Omental fat pad (tissue), 4 donors: ENCODE measurements around the gene RALY. TPM values are rescaled to one million over a fixed set of nuclear protein-coding genes. Genes with fewer than 3 reads are reported as not detected.
"Not testable (repeated sequence)": the region's sequence is repeated elsewhere in the genome, so short reads cannot be mapped to it uniquely, and the experiment has no call there.

ENCODE experiments used
- ATAC-seq: fragments of 150-250 bp; one replicate; pipeline ENCODE4 v1.9.1; 2016; ENCODE audit warnings: mild to moderate bottlenecking, moderate library complexity; ENCODE audit not compliant: low FRiP score
- DNase-seq: peaks from one replicate; pipeline ENCODE4 v3.0.0-alpha.2; 2019; ENCODE audit warnings: low spot score
- small RNA-seq: library from RNA; depleted of rRNA; stranded (forward); fragments of <200 nt; gene quantifications from one replicate; pipeline ENCODE3, GENCODE V24; 2016
- total RNA-seq, 4 donors: library from RNA; depleted of rRNA; stranded (reverse); fragments of >200 nt; gene quantifications; one replicate each; pipeline ENCODE4 v1.1.0, GENCODE V29; 2016
- TF ChIP-seq, protein P1 (sequence below), 3 donors: fragments of 450-650 bp; IDR thresholded peaks; one replicate each; pipeline ENCODE4 v1.5.1; 2016 to 2017; ENCODE audit warnings: antibody characterized with exemption in 3 of 3, mild to moderate bottlenecking in 3 of 3, moderate library complexity in 2 of 3

The RALY gene
- total RNA-seq, 4 donors from 2014 or later = 66.4 to 95.4 (median 80.5) TPM

DNA sequence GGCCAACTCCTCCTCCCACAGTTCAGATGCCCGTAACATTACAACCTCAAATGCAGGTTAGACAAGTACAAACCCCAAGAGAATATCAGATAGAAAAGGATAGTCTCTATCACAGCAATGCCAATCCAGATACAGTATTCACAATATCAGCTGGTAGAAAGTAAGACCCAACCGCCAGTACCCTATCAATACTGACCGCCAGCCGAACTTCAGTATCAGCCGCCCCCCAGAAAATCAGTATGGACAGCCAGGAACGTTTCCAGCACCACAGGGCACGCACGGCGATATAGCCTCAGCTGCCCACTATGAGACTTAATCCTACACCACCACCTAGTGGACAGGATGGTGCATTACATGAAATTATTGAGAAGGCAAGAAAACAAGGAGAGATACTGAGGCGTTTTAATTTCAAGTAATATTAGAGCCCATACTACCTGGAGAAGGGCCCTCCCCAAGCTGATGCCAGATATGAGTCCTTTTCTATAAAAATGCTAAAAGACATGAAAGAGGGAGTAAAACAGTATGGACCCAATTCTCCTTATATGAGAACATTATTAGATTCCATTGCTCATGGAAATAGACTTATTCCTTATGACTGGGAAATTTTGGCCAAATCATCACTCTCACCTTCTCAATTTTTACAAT is 135.9 kb downstream of the RALY start:
- TF ChIP-seq, protein P1, sequence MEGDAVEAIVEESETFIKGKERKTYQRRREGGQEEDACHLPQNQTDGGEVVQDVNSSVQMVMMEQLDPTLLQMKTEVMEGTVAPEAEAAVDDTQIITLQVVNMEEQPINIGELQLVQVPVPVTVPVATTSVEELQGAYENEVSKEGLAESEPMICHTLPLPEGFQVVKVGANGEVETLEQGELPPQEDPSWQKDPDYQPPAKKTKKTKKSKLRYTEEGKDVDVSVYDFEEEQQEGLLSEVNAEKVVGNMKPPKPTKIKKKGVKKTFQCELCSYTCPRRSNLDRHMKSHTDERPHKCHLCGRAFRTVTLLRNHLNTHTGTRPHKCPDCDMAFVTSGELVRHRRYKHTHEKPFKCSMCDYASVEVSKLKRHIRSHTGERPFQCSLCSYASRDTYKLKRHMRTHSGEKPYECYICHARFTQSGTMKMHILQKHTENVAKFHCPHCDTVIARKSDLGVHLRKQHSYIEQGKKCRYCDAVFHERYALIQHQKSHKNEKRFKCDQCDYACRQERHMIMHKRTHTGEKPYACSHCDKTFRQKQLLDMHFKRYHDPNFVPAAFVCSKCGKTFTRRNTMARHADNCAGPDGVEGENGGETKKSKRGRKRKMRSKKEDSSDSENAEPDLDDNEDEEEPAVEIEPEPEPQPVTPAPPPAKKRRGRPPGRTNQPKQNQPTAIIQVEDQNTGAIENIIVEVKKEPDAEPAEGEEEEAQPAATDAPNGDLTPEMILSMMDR (IDR thresholded peaks at IDR 0.05) = peak in 1 of 3 donors; percentile 40
- DNase-seq (no peak), ATAC-seq (no peak)

DNA sequence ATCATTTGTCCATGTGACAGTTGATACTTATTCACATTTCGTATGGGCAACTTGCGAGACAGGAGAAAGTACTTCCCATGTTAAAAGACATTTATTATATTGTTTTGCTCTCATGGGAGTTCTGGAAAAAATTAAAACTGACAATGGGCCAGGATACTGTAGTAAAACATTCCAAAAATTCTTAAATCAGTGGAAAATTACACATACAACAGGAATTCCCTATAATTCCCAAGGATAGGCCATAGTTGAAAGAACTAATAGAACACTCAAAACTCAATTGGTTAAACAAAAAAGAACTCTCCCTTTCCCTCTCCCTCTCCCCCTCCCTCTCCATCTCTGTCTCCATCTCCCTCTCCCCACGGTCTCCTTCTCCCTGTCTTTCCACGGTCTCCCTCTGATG is 137.8 kb downstream of the RALY start:
- DNase-seq (no peak), ATAC-seq (no peak)
- TF ChIP-seq, protein P1 (IDR thresholded peaks at IDR 0.05) = no peak

DNA sequence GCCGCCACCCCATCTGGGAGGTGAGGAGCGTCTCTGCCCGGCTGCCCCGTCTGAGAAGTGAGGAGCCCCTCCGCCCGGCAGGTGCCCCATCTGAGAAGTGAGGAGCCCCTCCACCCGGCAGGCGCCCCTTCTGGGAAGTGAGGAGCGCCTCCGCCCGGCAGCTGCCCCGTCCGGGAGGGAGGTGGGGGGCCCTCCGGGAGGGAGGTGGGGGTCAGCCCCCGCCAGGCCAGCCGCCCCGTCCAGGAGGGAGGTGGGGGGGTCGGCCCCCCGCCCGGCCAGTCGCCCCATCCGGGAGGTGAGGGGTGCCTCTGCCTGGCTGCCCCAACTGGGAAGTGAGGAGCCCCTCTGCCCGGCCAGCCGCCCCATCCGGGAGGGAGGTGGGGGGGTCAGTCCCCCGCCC is 138.8 kb downstream of the RALY start:
- DNase-seq, ATAC-seq: not testable (repeated sequence)

DNA sequence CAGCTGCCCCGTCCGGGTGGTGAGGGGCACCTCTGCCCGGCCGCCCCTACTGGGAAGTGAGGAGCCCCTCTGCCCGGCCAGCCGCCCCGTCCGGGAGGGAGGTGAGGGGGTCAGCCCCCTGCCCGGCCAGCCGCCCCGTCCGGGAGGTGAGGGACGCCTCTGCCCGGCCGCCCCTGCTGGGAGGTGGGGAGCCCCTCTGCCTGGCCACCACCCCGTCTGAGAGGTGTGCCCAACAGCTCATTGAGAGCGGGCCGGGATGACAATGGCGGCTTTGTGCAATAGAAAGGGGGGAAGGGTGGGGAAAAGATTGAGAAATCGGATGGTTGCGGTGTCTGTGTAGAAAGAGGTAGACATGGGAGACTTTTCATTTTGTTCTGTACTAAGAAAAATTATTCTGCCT is 139.2 kb downstream of the RALY start:
- not testable (repeated sequence) for ATAC-seq, DNase-seq

DNA sequence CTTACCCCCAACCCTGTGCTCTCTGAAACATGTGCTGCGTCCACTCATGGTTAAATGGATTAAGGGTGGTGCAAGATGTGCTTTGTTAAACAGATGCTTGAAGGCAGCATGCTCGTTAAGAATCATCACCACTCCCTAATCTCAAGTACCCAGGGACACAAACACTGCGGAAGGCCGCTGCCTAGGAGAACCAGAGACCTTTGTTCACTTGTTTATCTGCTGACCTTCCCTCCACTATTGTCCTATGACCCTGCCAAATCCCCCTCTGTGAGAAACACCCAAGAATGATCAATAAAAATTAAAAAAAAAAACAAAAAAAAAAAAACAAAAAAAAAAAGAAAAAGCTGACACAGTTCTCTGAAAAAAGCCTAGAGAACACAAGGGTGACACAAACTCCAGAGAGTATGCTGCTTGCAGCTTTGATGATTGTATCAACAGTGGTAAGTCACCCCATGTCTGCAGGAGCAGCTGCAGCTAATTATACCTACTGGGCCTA is 139.7 kb downstream of the RALY start:
- ATAC-seq = not testable (repeated sequence)

More for the DNA sequence above, 139.7 kb downstream of the RALY start:
- not testable (repeated sequence) for DNase-seq

Small RNA genes within 50 kb of the gene (small RNA-seq; reads per million reads assigned to genes)
- not detected for gene MIR4755

Other genes with a start within 250 kb of the RALY start
- 10 to 100 TPM; 64.8 to 96.7 (median 69.8) TPM for gene CHMP4B, start 182.6 kb upstream of the RALY start, total RNA-seq
- gene EIF2S2, start 118.3 kb downstream of the RALY start, total RNA-seq = 10 to 100 TPM; 39.2 to 64.8 (median 51.7) TPM
- gene ASIP, start 247.5 kb downstream of the RALY start, total RNA-seq = not detected